HUES6 (cell line): ENCODE measurements around the gene SLC39A11.
"Not testable (repeated sequence)": the region's sequence is repeated elsewhere in the genome, so short reads cannot be mapped to it uniquely, and the experiment has no call there.

Source experiments
- H3K27ac ChIP-seq: 2 replicates; pipeline ENCODE4 v1.7.0; 2013; ENCODE audit warnings: low read depth, mild to moderate bottlenecking, low read length, inconsistent platforms
- H3K27me3 ChIP-seq: 2 replicates; pipeline ENCODE4 v1.6.1; 2013; ENCODE audit warnings: low read length; ENCODE audit not compliant: control insufficient read depth, insufficient read depth
- H3K36me3 ChIP-seq: 2 replicates; pipeline ENCODE4 v1.6.1; 2013; ENCODE audit warnings: low read length; ENCODE audit not compliant: control insufficient read depth, insufficient read depth
- H3K4me1 ChIP-seq: 2 replicates; pipeline ENCODE4 v1.6.1; 2013; ENCODE audit warnings: low read length; ENCODE audit not compliant: control insufficient read depth, insufficient read depth
- H3K4me3 ChIP-seq: 2 replicates; pipeline ENCODE4 v1.5.1; 2013; ENCODE audit warnings: low read depth, low read length
- H3K9ac ChIP-seq: one replicate; pipeline ENCODE4 v1.6.1; 2013; ENCODE audit warnings: mild to moderate bottlenecking, low read length
- H3K9me3 ChIP-seq: 2 replicates; pipeline ENCODE4 v1.6.1; 2013; ENCODE audit warnings: low read depth, low read length; ENCODE audit not compliant: control insufficient read depth, insufficient read depth

SLC39A11 gene

DNA sequence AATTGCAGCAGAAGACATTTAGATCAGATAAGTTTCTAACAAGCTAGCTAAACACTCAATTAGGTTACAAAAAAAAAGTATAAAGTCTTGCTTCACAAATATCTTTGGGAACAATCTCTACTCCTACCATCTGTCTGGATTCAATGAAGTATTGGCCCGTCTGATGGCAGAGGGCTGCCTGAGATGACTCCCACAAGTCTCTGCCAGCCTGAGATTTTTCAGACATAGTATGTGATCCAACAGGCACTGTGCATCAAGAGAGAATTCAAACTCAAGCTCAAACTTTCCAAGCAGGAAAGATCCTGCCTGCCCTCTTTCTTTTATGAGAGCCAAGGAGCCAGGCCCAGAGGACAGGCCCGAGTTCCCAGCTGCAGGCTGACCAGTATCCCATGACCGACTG lies 22.6 kb downstream of the SLC39A11 start:
- H3K4me3 ChIP-seq, result no peak overlapping the region

GRCh38 chr17:73069164-73069770 lies 23.2 kb downstream of the SLC39A11 start:
- H3K9me3 ChIP-seq, result peaks cover 9% of the 10 kb centered on the region
- no peaks in the 10 kb centered on the region for H3K36me3 ChIP-seq
- no peak overlapping the region for H3K27ac ChIP-seq
- H3K4me1 ChIP-seq, result no peaks in the 10 kb centered on the region; the same call in 1 of the 2 replicates
- H3K27me3 ChIP-seq, result no peaks in the 10 kb centered on the region
- no peak overlapping the region for H3K9ac ChIP-seq
- H3K4me3 ChIP-seq, result no peak overlapping the region

More for the DNA sequence above, 22.6 kb downstream of the SLC39A11 start:
- Histone ChIP-seq H3K27me3 (no peaks in the 10 kb centered on the region), H3K27ac (no peak overlapping the region), H3K36me3 (no peaks in the 10 kb centered on the region), H3K4me1 (no peaks in the 10 kb centered on the region; the same call in 1 of the 2 replicates), H3K9ac (no peak overlapping the region), H3K9me3 (peaks cover 9% of the 10 kb centered on the region)

GRCh38 chr17:73068322-73069153 lies 23.9 kb downstream of the SLC39A11 start:
- H3K4me1 ChIP-seq, result no peaks in the 10 kb centered on the region; the same call in 1 of the 2 replicates

DNA sequence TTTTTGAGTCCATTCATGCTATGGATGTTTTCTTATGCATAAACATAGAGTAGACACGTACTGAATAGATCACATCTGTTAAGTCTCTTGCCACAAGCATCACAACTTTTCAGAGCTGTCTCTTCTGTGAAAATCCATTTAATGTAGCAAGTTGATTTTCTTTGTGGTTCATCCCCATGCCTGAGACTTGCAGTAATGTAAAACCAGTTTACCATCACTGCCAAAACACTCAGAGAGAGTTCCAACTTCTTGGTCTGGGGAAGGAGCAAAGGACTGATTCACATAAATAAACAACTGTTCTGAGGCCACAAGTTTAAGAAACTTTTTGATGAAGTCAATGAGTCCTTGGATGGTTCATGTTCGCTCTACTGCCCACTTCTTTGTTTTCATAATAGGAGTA lies 24.8 kb downstream of the SLC39A11 start:
- not testable (repeated sequence) for H3K27ac ChIP-seq, H3K4me3 ChIP-seq, H3K27me3 ChIP-seq, H3K36me3 ChIP-seq, H3K9ac ChIP-seq, H3K4me1 ChIP-seq, H3K9me3 ChIP-seq

More at GRCh38 chr17:73068322-73069153, 23.9 kb downstream of the SLC39A11 start:
- H3K27me3 ChIP-seq, result no peaks in the 10 kb centered on the region
- no peak overlapping the region for H3K9ac ChIP-seq
- peaks cover 9% of the 10 kb centered on the region for H3K9me3 ChIP-seq
- no peak overlapping the region for H3K4me3 ChIP-seq
- no peak overlapping the region for H3K27ac ChIP-seq
- H3K36me3 ChIP-seq, result no peaks in the 10 kb centered on the region

GRCh38 chr17:73067075-73067474 lies 25.4 kb downstream of the SLC39A11 start:
- no peaks in the 10 kb centered on the region for H3K27me3 ChIP-seq
- H3K27ac ChIP-seq, result no peak overlapping the region
- no peak overlapping the region for H3K4me3 ChIP-seq
- peaks cover 9% of the 10 kb centered on the region for H3K9me3 ChIP-seq
- no peak overlapping the region for H3K9ac ChIP-seq
- no peaks in the 10 kb centered on the region for H3K36me3 ChIP-seq
- no peaks in the 10 kb centered on the region; the same call in 1 of the 2 replicates for H3K4me1 ChIP-seq

DNA sequence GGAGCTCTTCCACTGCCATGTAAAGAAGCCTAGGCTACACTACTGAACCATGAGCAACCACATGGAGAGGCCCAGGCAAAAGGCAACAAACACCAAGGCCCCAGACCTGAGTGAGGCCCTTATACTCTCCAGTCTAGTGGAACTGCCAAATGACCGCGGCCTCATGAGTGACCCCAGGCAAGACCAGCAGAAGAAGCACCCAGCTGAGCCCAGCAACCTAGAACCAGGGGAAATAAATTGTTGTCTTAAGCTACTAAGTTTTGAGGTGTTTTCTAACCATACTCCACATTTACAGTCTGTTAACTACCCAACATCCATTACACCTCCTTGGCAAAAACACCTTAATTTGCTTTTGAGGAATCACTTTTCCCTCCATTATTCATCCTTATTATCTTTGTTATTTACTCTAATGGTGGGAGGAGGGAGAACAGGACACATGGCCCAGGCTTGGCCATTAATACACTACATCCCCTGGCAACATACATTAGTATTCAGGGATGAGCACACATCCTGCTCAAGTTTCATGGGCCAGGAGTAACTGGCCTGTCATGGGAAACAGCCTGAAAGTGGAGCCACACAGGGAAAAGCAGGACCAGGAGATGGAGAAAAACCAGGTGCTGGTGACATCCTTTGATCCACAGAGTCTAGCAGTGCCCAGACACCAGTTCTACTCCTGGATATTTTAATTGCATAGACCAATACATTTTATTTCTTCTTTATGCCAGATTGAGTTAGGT lies 26.2 kb downstream of the SLC39A11 start:
- Histone ChIP-seq H3K36me3 (no peaks in the 10 kb centered on the region), H3K27ac (no peak overlapping the region), H3K4me3 (no peak overlapping the region), H3K9me3 (peaks cover 7% of the 10 kb centered on the region), H3K4me1 (no peaks in the 10 kb centered on the region; the same call in 1 of the 2 replicates), H3K9ac (no peak overlapping the region), H3K27me3 (no peaks in the 10 kb centered on the region)

GRCh38 chr17:73065376-73065775 lies 27.1 kb downstream of the SLC39A11 start:
- Histone ChIP-seq H3K36me3 (no peaks in the 10 kb centered on the region), H3K27me3 (no peaks in the 10 kb centered on the region), H3K4me1 (no peaks in the 10 kb centered on the region; the same call in 1 of the 2 replicates), H3K27ac (no peak overlapping the region), H3K9ac (no peak overlapping the region), H3K4me3 (no peak overlapping the region), H3K9me3 (0 out of 2 replicates have a peak, but pooled peaks cover 3% of the 10 kb centered on the region)

GRCh38 chr17:73064084-73064938 lies 28.2 kb downstream of the SLC39A11 start:
- 0 out of 2 replicates have a peak, but pooled peaks cover 3% of the 10 kb centered on the region for H3K9me3 ChIP-seq
- no peaks in the 10 kb centered on the region; the same call in 1 of the 2 replicates for H3K4me1 ChIP-seq
- H3K27ac ChIP-seq, result no peak overlapping the region
- no peak overlapping the region for H3K4me3 ChIP-seq
- no peak overlapping the region for H3K9ac ChIP-seq
- no peaks in the 10 kb centered on the region for H3K36me3 ChIP-seq
- H3K27me3 ChIP-seq, result no peaks in the 10 kb centered on the region

- Histone ChIP-seq H3K36me3 (no peaks in the 10 kb centered on the region), H3K4me1 (no peaks in the 10 kb centered on the region), H3K27me3 (no peaks in the 10 kb centered on the region), H3K4me3 (no peak overlapping the region), H3K9me3 (0 out of 2 replicates have a peak, but pooled peaks cover 3% of the 10 kb centered on the region), H3K27ac (no peak overlapping the region), H3K9ac (no peak overlapping the region)
These were observed 29.8 kb downstream of the SLC39A11 start for GRCh38 chr17:73062726-73063125.

GRCh38 chr17:73061161-73061560 lies 31.3 kb downstream of the SLC39A11 start:
- H3K4me3 ChIP-seq, result no peak overlapping the region
- H3K27ac ChIP-seq, result no peak overlapping the region
- H3K9ac ChIP-seq, result no peak overlapping the region
- 0 out of 2 replicates have a peak, but pooled peaks cover 2% of the 10 kb centered on the region for H3K9me3 ChIP-seq
- H3K27me3 ChIP-seq, result no peaks in the 10 kb centered on the region
- H3K4me1 ChIP-seq, result no peaks in the 10 kb centered on the region
- no peaks in the 10 kb centered on the region for H3K36me3 ChIP-seq
